OCI-LY7 (cell line): Measurements from ENCODE around the gene SLC49A4.

ENCODE experiments used
- CTCF ChIP-seq: fragments of 200-600 bp; sonication (generic); conservative IDR thresholded peaks from 2 replicates; pipeline ENCODE4 v1.5.1; 2014; ENCODE audit warnings: mild to moderate bottlenecking, antibody characterized with exemption, low read length, moderate library complexity, mixed read lengths
- EZH2phosphoT487 ChIP-seq: fragments of 200-600 bp; sonication (generic); IDR thresholded peaks from 2 replicates; pipeline ENCODE4 v1.6.1; 2018; ENCODE audit warnings: low read depth, borderline replicate concordance, mild to moderate bottlenecking, mixed run types, antibody characterized with exemption, low read length, moderate library complexity, mixed read lengths

DNA sequence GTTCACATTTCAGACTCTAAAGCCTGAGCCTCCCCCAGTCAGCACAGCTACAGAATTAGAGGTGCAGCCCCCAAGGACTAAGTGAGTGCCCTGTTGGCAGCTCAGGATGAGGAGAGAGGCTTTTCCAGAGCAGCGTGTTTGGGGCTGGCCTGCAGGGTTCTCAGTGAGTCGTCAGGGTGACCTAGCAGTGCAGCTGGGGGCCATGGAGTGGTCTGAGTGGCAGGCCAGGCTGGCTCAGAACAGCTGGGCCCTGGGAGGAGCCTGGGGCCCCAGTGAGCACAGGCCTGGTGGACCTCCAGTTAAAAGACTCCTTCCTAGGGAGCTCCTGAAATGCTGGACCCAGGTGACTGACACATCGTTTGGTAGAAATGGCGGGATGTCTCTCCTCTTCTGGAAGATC, 108.3 kb downstream of the SLC49A4 start:
- TF ChIP-seq CTCF (no peak), EZH2phosphoT487 (no peak)
